Glomerular endothelial cell (primary cell): ENCODE results near the gene RBP3. TPM values are rescaled to one million over a fixed set of nuclear protein-coding genes. Genes with fewer than 3 reads are reported as not detected.

ENCODE experiments used
- DNase-seq: peaks from one replicate; pipeline ENCODE4 v3.0.0-alpha.2; 2011; ENCODE audit warnings: low read depth, low spot score; ENCODE audit errors: extremely low read depth
- total RNA-seq: library from RNA; depleted of rRNA; stranded (reverse); fragments of >200 nt; gene quantifications from 2 replicates; pipeline ENCODE4 v1.2.3, GENCODE V29; 2015

Gene RBP3
- total RNA-seq, 1 donor from 2014 or later = not detected

- DNase-seq = no peak
Observed at GRCh38 chr10:47388879-47389278, 40.7 kb downstream of the RBP3 start.

DNA sequence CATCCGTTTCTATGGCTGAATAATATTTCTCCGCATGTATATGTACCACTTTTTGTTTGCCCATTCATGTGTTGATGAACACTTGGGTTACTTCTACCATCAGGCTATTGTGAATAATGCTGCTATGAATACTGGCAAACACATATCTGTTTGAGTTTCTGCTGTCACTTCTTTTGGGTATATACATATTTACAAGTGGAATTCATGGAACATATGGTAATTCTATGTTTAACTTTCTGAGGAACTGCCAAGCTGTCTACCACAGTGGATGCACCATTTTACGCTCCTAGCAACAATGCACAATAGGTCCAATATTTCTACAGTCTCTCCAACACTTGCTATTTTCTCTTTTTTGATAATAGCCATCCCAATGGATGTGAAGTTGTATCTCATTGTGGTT is 41.5 kb downstream of the RBP3 start:
- no peak for DNase-seq

GRCh38 chr10:47396311-47396717 is 48.2 kb downstream of the RBP3 start:
- no peak for DNase-seq

- no peak for DNase-seq
Observed at GRCh38 chr10:47397256-47397655, 49.1 kb downstream of the RBP3 start.

GRCh38 chr10:47400251-47400650 is 52.1 kb downstream of the RBP3 start:
- DNase-seq = no peak

- no peak for DNase-seq
Observed at GRCh38 chr10:47400786-47401185, 52.6 kb downstream of the RBP3 start.

- no peak for DNase-seq
Observed at GRCh38 chr10:47401210-47401609, 53.0 kb downstream of the RBP3 start.

- DNase-seq = no peak
Observed at GRCh38 chr10:47401874-47402640, 53.9 kb downstream of the RBP3 start.

- DNase-seq = no peak
Observed at GRCh38 chr10:47402641-47403301, 54.6 kb downstream of the RBP3 start.

DNA sequence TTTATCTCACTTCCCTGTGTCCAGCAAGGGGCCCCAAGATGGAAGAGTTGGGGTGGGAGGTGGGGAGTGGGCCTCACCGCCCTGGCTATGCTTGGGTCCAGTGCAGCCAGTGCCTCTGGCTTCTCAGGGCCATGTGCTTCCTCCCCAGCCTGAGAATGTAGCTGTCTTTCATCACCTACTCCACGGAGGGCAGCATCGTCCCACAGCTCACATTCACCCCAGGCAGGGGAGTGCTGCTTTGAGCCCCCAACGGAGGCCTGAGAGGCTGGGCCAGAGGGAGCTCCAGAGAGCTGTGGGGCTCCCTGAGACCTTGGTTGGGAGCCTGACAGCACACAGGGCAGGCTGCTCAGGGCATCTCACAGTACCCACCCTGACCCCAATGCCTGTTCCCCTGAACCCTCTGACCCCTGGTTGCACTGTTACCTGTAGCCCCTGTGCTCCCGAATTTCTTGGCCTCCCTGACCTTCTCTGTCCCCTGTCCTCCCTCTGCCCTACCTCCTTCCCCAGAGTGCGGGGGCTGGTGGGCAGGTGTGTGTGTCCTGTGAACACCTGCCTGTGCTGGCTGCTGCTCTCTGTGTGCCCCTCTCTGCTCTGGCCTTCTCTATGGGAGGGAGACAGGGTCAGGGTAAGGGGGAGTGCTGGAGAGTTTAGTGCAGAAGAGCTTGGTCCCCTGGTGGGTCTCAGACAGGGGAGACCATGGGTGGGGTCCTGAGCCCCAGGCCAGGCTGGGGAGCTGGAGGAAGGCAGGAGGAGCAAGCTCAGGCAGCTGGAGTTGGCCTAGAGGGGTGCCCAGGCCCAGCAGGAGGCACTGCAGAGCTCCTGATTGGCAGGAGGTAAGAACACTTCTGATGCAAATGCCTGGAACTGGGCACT is 55.5 kb downstream of the RBP3 start:
- no peak for DNase-seq

- no peak for DNase-seq
Observed at GRCh38 chr10:47404446-47404845, 56.3 kb downstream of the RBP3 start.

DNA sequence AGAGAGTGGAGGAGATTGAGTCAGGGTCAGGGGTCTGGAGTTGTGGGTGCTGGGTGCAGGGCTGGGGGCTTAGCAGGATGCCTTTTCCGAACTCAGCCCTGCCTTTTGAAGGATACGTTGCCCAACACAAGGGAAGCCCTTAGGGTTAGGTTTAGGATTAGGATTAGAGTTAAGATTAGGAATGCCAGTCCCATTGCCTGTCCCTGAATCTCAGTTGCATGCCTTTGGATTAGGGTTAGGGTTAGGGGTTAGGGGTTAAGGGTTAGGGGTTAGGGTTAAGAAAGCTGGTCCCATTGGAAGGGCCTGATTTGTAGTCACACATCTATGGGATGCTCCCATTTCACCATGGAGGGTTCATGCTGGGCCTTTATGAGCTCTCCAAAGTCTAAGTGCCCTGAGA is 56.8 kb downstream of the RBP3 start:
- no peak for DNase-seq

GRCh38 chr10:47405857-47406547 is 57.8 kb downstream of the RBP3 start:
- no peak for DNase-seq

- DNase-seq = no peak
Observed at GRCh38 chr10:47406548-47406869, 58.3 kb downstream of the RBP3 start.

DNA sequence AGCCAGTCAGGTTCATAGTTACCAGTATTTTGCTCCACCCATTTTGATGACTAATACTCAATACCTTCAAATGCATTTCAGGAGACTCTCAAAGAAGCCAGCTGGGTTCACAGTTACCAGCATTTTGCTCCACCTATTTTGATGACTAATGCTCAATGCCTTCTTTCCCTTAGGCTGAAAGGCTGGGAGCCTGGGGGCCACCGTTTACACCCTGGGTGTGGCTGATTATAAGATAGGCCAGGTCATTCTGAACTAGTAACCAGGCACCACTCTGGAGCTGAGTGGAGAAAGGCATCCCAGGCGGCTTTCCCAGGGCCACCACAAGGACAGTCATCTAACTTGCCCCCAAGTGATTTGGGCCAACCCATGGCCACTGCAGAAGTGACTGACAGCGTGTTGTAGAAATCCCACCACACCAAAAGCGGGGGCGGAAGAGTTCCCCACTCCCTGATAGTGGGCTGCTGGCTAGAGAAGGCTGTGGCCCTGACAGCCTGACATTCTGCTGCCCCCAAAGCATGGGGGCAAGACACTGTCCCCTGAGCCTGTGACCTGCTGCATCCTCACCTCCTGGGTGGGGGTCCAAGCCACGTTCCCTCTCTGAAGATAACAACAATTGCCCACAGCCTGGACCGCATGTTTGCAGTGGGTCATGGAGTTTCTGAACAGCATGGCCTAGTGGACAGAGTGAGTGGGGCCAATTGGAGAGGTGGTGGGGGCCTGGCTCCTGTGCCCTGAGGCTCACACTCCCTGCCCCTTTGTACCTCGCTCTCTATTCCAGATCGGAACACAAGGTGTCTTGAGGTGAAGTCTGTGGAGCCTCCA is 58.9 kb downstream of the RBP3 start:
- no peak for DNase-seq

Other genes with a start within 250 kb of the RBP3 start
- not detected in 2 replicates for gene GDF10, start 48.2 kb upstream of the RBP3 start, total RNA-seq
- gene GDF2, start 25.9 kb upstream of the RBP3 start, total RNA-seq = not detected in 2 replicates
- gene ZNF488, start 35.9 kb downstream of the RBP3 start, total RNA-seq = not detected in 2 replicates
- gene ANXA8, start 135.8 kb downstream of the RBP3 start, total RNA-seq = 0.12 TPM in 1 of 2 replicates, not detected in the other
- not detected in 2 replicates for gene FAM25G, start 143.3 kb downstream of the RBP3 start, total RNA-seq
- gene AGAP9, start 175.3 kb downstream of the RBP3 start, total RNA-seq = 3.1 and 4.8 TPM in 2 replicates